Measurements from ENCODE around the gene LCK. TPM values are rescaled to one million over a fixed set of nuclear protein-coding genes. Genes with fewer than 3 reads are reported as not detected.

Gene LCK
- total RNA-seq: 0.49 TPM in 1 of 2 replicates, not detected in the other

GRCh38 chr1:32250893-32251716 is at the start of gene LCK:
Gene LCK (plus strand): TSS chr1:32251265. CDS start chr1:32274330, 23,065 bp downstream.

GRCh38 chr1:32205401-32206370 is 45.4 kb upstream of the LCK start, which contains the start of gene IQCC:
Gene IQCC (plus strand): TSS chr1:32205671. CDS start chr1:32205682, 11 bp downstream.

GRCh38 chr1:32208891-32209328 is 42.2 kb upstream of the LCK start, which contains the start of gene DCDC2B:
Gene DCDC2B (plus strand): TSS chr1:32209089. CDS start chr1:32209094, 5 bp downstream.

DNA sequence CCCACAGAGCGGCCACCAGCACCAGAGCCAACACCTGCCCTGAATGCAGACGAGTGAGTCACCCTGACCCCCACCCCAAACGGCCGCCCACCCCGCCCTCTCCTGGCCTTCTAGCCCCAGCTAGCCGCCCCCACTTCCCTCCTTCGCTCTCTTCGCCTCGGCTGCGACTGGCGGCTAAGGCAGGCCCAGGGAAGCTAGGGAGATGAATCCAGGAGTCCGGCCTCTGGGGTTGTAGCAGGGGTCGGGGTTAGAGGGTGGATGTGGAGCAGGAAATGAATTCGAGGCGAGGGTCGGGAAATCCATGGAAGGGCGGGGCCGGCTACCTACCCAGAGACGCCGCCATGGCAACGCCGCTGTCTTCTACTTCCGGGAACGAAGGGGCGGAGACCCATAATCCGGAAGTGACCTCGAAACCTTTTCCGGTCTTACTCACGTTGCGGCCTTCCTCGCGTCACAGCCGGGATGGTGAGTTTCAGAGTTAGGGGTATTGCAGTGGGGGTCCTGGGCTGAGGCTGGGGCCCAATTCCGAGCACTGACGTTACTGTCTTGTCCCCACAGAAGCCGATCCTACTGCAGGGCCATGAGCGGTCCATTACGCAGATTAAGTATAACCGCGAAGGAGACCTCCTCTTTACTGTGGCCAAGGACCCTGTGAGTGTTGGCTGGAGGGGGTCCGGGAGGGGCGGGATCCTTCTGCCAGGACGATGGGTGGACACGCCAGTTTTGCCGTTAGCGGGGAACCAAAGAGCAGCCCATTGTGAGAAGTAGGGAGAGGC is 28.9 kb upstream of the LCK start, which contains the start of the genes EIF3I and TMEM234:
TSS of gene EIF3I (plus strand) at position 428 of the 776 bp plus-strand sequence. CDS start at position 463, 35 bp downstream.
TSS of gene TMEM234 (minus strand) at position 374 of the 776 bp plus-strand sequence. CDS start at position 343, 31 bp downstream.

DNA sequence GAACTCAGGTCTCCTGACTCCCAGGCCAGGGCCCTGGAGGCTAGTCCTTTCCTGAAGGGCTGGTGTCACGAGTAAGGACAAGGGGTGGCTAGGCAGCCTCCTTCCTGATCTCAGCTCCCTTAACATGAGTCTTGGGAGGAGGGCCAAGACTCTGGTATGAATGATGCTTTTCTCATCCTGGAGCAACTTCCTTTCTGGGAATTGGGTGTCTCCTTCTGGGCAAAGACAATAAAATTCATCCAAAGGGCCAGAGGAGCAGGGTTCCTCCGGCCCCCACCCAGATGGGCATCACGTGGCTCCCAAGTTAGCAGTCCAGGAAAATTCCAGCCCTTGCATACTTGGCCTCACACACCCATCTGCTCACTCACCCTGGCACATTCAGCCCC is 4.2 kb upstream of the LCK start, which contains the start of gene FAM167B:
TSS of gene FAM167B (plus strand) at position 335 of the 386 bp plus-strand sequence. CDS start 200 bp downstream, outside the sequence.

GRCh38 chr1:32291708-32292538 is 40.9 kb downstream of the LCK start, which contains the start of gene HDAC1:
Gene HDAC1 (plus strand): TSS chr1:32292083. CDS start chr1:32292170, 87 bp downstream.

Other genes starting within 250 kb of the LCK start
- 37.9 and 43.7 TPM in 2 replicates for gene KHDRBS1, start 237.4 kb upstream of the LCK start, total RNA-seq
- gene TMEM39B, start 178.3 kb upstream of the LCK start, total RNA-seq: 5.0 and 11.4 TPM in 2 replicates
- gene KPNA6, start 143.2 kb upstream of the LCK start, total RNA-seq: 35.6 and 41.8 TPM in 2 replicates
- 49.5 and 58.6 TPM in 2 replicates for gene TXLNA, start 71.6 kb upstream of the LCK start, total RNA-seq
- 9.4 and 15.7 TPM in 2 replicates for gene CCDC28B, start 50.7 kb upstream of the LCK start, total RNA-seq
- gene IQCC, start 45.6 kb upstream of the LCK start, total RNA-seq: 1.3 and 1.6 TPM in 2 replicates
- not detected in 2 replicates for gene DCDC2B, start 42.2 kb upstream of the LCK start, total RNA-seq
- 11.9 and 14.7 TPM in 2 replicates for gene TMEM234, start 28.9 kb upstream of the LCK start, total RNA-seq
- 263 and 299 TPM in 2 replicates for gene EIF3I, start 28.9 kb upstream of the LCK start, total RNA-seq
- 2.8 TPM in 1 of 2 replicates, not detected in the other for gene FAM167B, start 4.0 kb upstream of the LCK start, total RNA-seq
- gene HDAC1, start 40.8 kb downstream of the LCK start, total RNA-seq: 67.1 and 70.9 TPM in 2 replicates
- gene MARCKSL1, start 85.0 kb downstream of the LCK start, total RNA-seq: 268 and 400 TPM in 2 replicates
- 0.18 and 0.97 TPM in 2 replicates for gene FAM229A, start 111.2 kb downstream of the LCK start, total RNA-seq
- gene TSSK3, start 111.3 kb downstream of the LCK start, total RNA-seq: 0.32 TPM in 1 of 2 replicates, not detected in the other
- gene BSDC1, start 143.2 kb downstream of the LCK start, total RNA-seq: 65.9 and 67.7 TPM in 2 replicates
- gene ZBTB8B, start 213.8 kb downstream of the LCK start, total RNA-seq: under 0.01 and 0.16 TPM in 2 replicates